ENCODE results near the gene SHROOM3. TPM values are rescaled to one million over a fixed set of nuclear protein-coding genes. Genes with fewer than 3 reads are reported as not detected.

Gene SHROOM3
- total and polyA plus RNA-seq, 2 of the 13 experiments (the other 11 are each of a cell fraction or from before 2014, with no cell fraction given) = 0.01 TPM; not detected in 1

DNA sequence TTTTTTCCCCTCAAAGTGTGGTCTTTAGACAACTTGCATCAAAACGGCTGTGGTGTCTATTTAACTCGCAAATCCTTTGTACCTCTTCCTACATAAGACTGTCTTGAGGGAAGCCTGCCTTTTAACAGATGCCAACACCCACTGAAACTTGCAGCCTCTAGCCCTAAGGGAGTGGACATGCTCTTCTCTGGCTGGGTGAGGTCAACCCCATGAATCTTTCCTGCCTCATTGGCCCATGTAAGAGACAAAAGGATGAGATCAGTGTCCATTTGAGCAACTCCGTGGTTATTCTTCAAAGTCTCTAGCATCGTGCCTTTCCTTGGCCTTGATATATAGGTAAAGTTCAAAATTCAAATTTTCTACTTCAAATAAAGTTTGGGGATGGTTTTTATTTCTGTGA is 134.7 kb downstream of the SHROOM3 start:
- FAIRE-seq (no peak), DNase-seq (ENCODE audit: low spot score) (no peak), ATAC-seq (no peak)
- no peak overlapping the region for H3K9ac ChIP-seq (ENCODE audit: insufficient read depth, low read depth, low read length)
- H3K27me3 ChIP-seq (ENCODE audit: control insufficient read depth in 1 of 2, insufficient read depth in 2 of 2, low read length in 2 of 2) = no peaks in the 10 kb centered on the region; a peak in 1 of 5 replicates
- WGBS (ENCODE audit: low lambda C conversion rate) = 14% methylated on average over 4 of the region's 4 CpGs
- ChIA-PET CTCF (ENCODE audit: low intra/inter-chr PET ratio, low total read pairs) (no interaction called here), POLR2A (interaction anchor here (1.1 kb wide), 1 partner anchor 21 kb away, joined by 4 read pairs; no protein-coding TSS in a partner anchor)
- no peaks in the 10 kb centered on the region for H3K36me3 ChIP-seq (replicated peaks in 1 of 2; ENCODE audit: control insufficient read depth in 1 of 2, insufficient read depth in 2 of 2, low read length in 2 of 2)
- no peak overlapping the region for H3K4me2 ChIP-seq (ENCODE audit: low read depth, low read length)
- intact Hi-C loops (cut with micrococcal nuclease; ENCODE audit: unreplicated experiment) = loop anchor here (2.0 kb wide), 1 partner anchor 21 kb away; no protein-coding TSS in a partner anchor
- peaks cover 33% of the 10 kb centered on the region for H3K4me1 ChIP-seq (ENCODE audit: insufficient read depth, low read length)
- TF ChIP-seq ZNF597 (CRISPR knock-in tag; IDR thresholded peaks at IDR 0.05) (no peak), MEIS2 (CRISPR knock-in tag; IDR thresholded peaks at IDR 0.05) (no peak), ZNF646 (CRISPR knock-in tag; IDR thresholded peaks at IDR 0.05) (no peak), NFYC (CRISPR knock-in tag; IDR thresholded peaks at IDR 0.05) (no peak), ZNF331 (CRISPR knock-in tag; IDR thresholded peaks at IDR 0.05) (no peak), PHF21A (CRISPR knock-in tag; IDR thresholded peaks at IDR 0.05) (no peak)
- TF ChIP-seq, protein P1, sequence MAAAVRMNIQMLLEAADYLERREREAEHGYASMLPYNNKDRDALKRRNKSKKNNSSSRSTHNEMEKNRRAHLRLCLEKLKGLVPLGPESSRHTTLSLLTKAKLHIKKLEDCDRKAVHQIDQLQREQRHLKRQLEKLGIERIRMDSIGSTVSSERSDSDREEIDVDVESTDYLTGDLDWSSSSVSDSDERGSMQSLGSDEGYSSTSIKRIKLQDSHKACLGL (CRISPR knock-in tag; IDR thresholded peaks at IDR 0.05) = no peak
- H3K27ac ChIP-seq (ENCODE audit: extremely low read length, insufficient read depth, low read length) = no peak overlapping the region
- no peaks in the 10 kb centered on the region for H3K9me3 ChIP-seq (ENCODE audit: low read length)
- no peak overlapping the region for H2AFZ ChIP-seq (ENCODE audit: low read length)
- BruUV-seq (replicated peaks) = no TSS peak
- no peaks in the 10 kb centered on the region for H3K79me2 ChIP-seq (ENCODE audit: insufficient read depth, low read length)
- in situ Hi-C loops (cut with HindIII; ENCODE audit: extremely low pct_ligation_motif_present, low pct_unique_long_range_greater_than_20kb) = no loop called here
- H3K4me3 ChIP-seq (replicated peaks in 1 of 3; ENCODE audit: insufficient read depth in 1 of 3, low read depth in 2 of 3, low read length in 3 of 3) = no peak overlapping the region
- no peaks in the 10 kb centered on the region for H4K20me1 ChIP-seq (ENCODE audit: insufficient read depth, low read length)

Data from HepG2 (cell line).